Left ventricle myocardium superior (tissue), 1 donor: Measurements from ENCODE around the gene RHBDL3. TPM values are rescaled to one million over a fixed set of nuclear protein-coding genes. Genes with fewer than 3 reads are reported as not detected.

Experiments used
- ATAC-seq: fragments of 200-7000 bp; cut with Tn5 transposase; one replicate; pipeline ENCODE4 v1.9.1; 2020; ENCODE audit warnings: mild to moderate bottlenecking, moderate library complexity
- DNase-seq: peaks from one replicate; pipeline ENCODE4 v3.0.0-alpha.2; 2020
- intact Hi-C: fragments of 100-400 bp; cut with micrococcal nuclease; formaldehyde crosslinking; loops from one replicate; pipeline ENCODE4 v1.11.0; 2022
- total RNA-seq: library from RNA; stranded (reverse); fragmentation: NEBNext Ultra II Directional; extraction: Animal tissue kit (Norgen Biotek cat#: 25700); gene quantifications from one replicate; pipeline ENCODE4 v1.2.1, GENCODE V29; 2021
- donor health status: DM: no; HTN: yes; CAD: no; lungs with severe emphysema.

The RHBDL3 gene
- total RNA-seq, 1 donor from 2014 or later: 3.1 TPM

GRCh38 chr17:32286518-32286900, 20.9 kb downstream of the RHBDL3 start:
- DNase-seq (no peak), ATAC-seq (no peak)
- intact Hi-C loops: no loop called here

GRCh38 chr17:32287804-32288511, 22.3 kb downstream of the RHBDL3 start:
- ATAC-seq (no peak), DNase-seq (no peak)
- intact Hi-C loops: no loop called here

GRCh38 chr17:32288615-32289014, 23.0 kb downstream of the RHBDL3 start:
- DNase-seq (no peak), ATAC-seq (no peak)
- intact Hi-C loops: no loop called here

GRCh38 chr17:32289471-32290070, 23.9 kb downstream of the RHBDL3 start:
- intact Hi-C loops: no loop called here
- DNase-seq (no peak), ATAC-seq (no peak)

GRCh38 chr17:32292094-32292493, 26.5 kb downstream of the RHBDL3 start:
- intact Hi-C loops: no loop called here
- ATAC-seq (no peak), DNase-seq (no peak)

GRCh38 chr17:32297424-32297823, 31.8 kb downstream of the RHBDL3 start:
- ATAC-seq (no peak), DNase-seq (no peak)
- intact Hi-C loops: no loop called here

- intact Hi-C loops: no loop called here
- DNase-seq: no peak
- ATAC-seq: no peak
Observed at GRCh38 chr17:32297860-32298259, 32.2 kb downstream of the RHBDL3 start.

- no peak for DNase-seq
- ATAC-seq: no peak
- intact Hi-C loops: no loop called here
Observed at GRCh38 chr17:32298298-32298697, 32.7 kb downstream of the RHBDL3 start.

GRCh38 chr17:32298721-32299579, 33.3 kb downstream of the RHBDL3 start:
- ATAC-seq (no peak), DNase-seq (no peak)
- intact Hi-C loops: no loop called here

GRCh38 chr17:32299580-32300164, 34.0 kb downstream of the RHBDL3 start:
- ATAC-seq (no peak), DNase-seq (no peak)
- intact Hi-C loops: no loop called here

GRCh38 chr17:32302037-32302436, 36.4 kb downstream of the RHBDL3 start:
- DNase-seq: no peak
- intact Hi-C loops: no loop called here
- no peak for ATAC-seq

GRCh38 chr17:32302860-32303649, 37.4 kb downstream of the RHBDL3 start:
- ATAC-seq (no peak), DNase-seq (no peak)
- intact Hi-C loops: no loop called here

- intact Hi-C loops: no loop called here
- ATAC-seq: peak; percentile 90
- no peak for DNase-seq
Observed at GRCh38 chr17:32303781-32304288, 38.2 kb downstream of the RHBDL3 start.

- no peak for ATAC-seq
- intact Hi-C loops: no loop called here
- DNase-seq: no peak
Observed at GRCh38 chr17:32305049-32305448, 39.4 kb downstream of the RHBDL3 start.

- intact Hi-C loops: no loop called here
- DNase-seq: no peak
- ATAC-seq: no peak
Observed at GRCh38 chr17:32307658-32308057, 42.0 kb downstream of the RHBDL3 start.

GRCh38 chr17:32311028-32311536, 45.5 kb downstream of the RHBDL3 start:
- intact Hi-C loops: no loop called here
- ATAC-seq: peak; percentile 50
- DNase-seq: no peak

- ATAC-seq: no peak
- intact Hi-C loops: loop anchor here (5.0 kb wide), 1 partner anchor 62 kb away; no protein-coding TSS in a partner anchor
Observed at GRCh38 chr17:32314636-32315035, 49.0 kb downstream of the RHBDL3 start.

GRCh38 chr17:32315171-32315570, 49.5 kb downstream of the RHBDL3 start:
- no peak for DNase-seq
- no peak for ATAC-seq
- intact Hi-C loops: loop anchor here (5.0 kb wide), 1 partner anchor 63 kb away; no protein-coding TSS in a partner anchor

More at GRCh38 chr17:32314636-32315035, 49.0 kb downstream of the RHBDL3 start:
- DNase-seq: no peak
